Activated T-cell treated with anti-CD3 and anti-CD28 coated beads, Interleukin-2, amount 50 U/mL, for 24 hours (primary cell): ENCODE measurements around the gene CYSLTR2.

ENCODE experiments used
- DNase-seq: peaks from one replicate; pipeline ENCODE4 v3.0.0-alpha.2; 2020
- H3K27ac Mint-ChIP-seq: 2 replicates; pipeline ENCODE4 v1.8.0; 2020; ENCODE audit warnings: mild to moderate bottlenecking, mixed read lengths
- H3K27me3 Mint-ChIP-seq: 2 replicates; pipeline ENCODE4 v1.8.0; 2020; ENCODE audit warnings: mixed read lengths
- H3K36me3 Mint-ChIP-seq: 2 replicates; pipeline ENCODE4 v1.8.0; 2020; ENCODE audit warnings: low read depth, mixed read lengths
- H3K4me1 Mint-ChIP-seq: 2 replicates; pipeline ENCODE4 v1.8.0; 2020; ENCODE audit warnings: low read depth, mixed read lengths
- H3K4me3 Mint-ChIP-seq: 2 replicates; pipeline ENCODE4 v1.8.0; 2020; ENCODE audit warnings: mild to moderate bottlenecking, moderate library complexity, mixed read lengths
- H3K9me3 Mint-ChIP-seq: 2 replicates; pipeline ENCODE4 v1.8.0; 2020; ENCODE audit warnings: mixed read lengths

CYSLTR2 gene

GRCh38 chr13:48653472-48653939 is at the start of gene CYSLTR2:
Gene CYSLTR2 (plus strand): TSS chr13:48653929. CDS start chr13:48706818, 52,889 bp downstream.
- H3K4me1 Mint-ChIP-seq: peaks cover 46% of the 10 kb centered on the region
- no peaks in the 10 kb centered on the region for H3K9me3 Mint-ChIP-seq
- no peaks in the 10 kb centered on the region for H3K27me3 Mint-ChIP-seq
- no peak for DNase-seq
- H3K4me3 Mint-ChIP-seq: peak within 1 kb of the TSS; percentile 72
- peak within 1 kb of the TSS; percentile 84 for H3K27ac Mint-ChIP-seq
- no peaks in the 10 kb centered on the region for H3K36me3 Mint-ChIP-seq

GRCh38 chr13:48615049-48615448 is 38.7 kb upstream of the CYSLTR2 start:
- Mint-ChIP-seq H3K9me3 (peaks cover 17% of the 10 kb centered on the region), H3K4me3 (no peak overlapping the region), H3K27me3 (no peaks in the 10 kb centered on the region), H3K36me3 (peaks cover 6% of the 10 kb centered on the region), H3K4me1 (no peaks in the 10 kb centered on the region), H3K27ac (no peak overlapping the region)
- no peak for DNase-seq

GRCh38 chr13:48618937-48619336 is 34.8 kb upstream of the CYSLTR2 start:
- H3K4me1 Mint-ChIP-seq: no peaks in the 10 kb centered on the region
- H3K36me3 Mint-ChIP-seq: peaks cover 10% of the 10 kb centered on the region
- no peak for DNase-seq
- no peaks in the 10 kb centered on the region for H3K27me3 Mint-ChIP-seq
- H3K4me3 Mint-ChIP-seq: no peak overlapping the region
- H3K9me3 Mint-ChIP-seq: peaks cover 27% of the 10 kb centered on the region
- H3K27ac Mint-ChIP-seq: no peak overlapping the region

GRCh38 chr13:48621056-48621455 is 32.7 kb upstream of the CYSLTR2 start:
- no peak for DNase-seq
- no peak overlapping the region for H3K4me3 Mint-ChIP-seq
- H3K27me3 Mint-ChIP-seq: no peaks in the 10 kb centered on the region
- peaks cover 25% of the 10 kb centered on the region for H3K9me3 Mint-ChIP-seq
- H3K4me1 Mint-ChIP-seq: no peaks in the 10 kb centered on the region
- peaks cover 10% of the 10 kb centered on the region for H3K36me3 Mint-ChIP-seq
- H3K27ac Mint-ChIP-seq: no peak overlapping the region

GRCh38 chr13:48624016-48624415 is 29.7 kb upstream of the CYSLTR2 start:
- no peaks in the 10 kb centered on the region for H3K4me1 Mint-ChIP-seq
- H3K27me3 Mint-ChIP-seq: no peaks in the 10 kb centered on the region
- no peak overlapping the region for H3K4me3 Mint-ChIP-seq
- H3K36me3 Mint-ChIP-seq: peaks cover 7% of the 10 kb centered on the region
- peaks cover 13% of the 10 kb centered on the region for H3K9me3 Mint-ChIP-seq
- no peak for DNase-seq
- no peak overlapping the region for H3K27ac Mint-ChIP-seq

GRCh38 chr13:48624858-48625257 is 28.9 kb upstream of the CYSLTR2 start:
- H3K27me3 Mint-ChIP-seq: no peaks in the 10 kb centered on the region
- no peak overlapping the region for H3K4me3 Mint-ChIP-seq
- DNase-seq: no peak
- H3K27ac Mint-ChIP-seq: no peak overlapping the region
- peaks cover 6% of the 10 kb centered on the region for H3K36me3 Mint-ChIP-seq
- H3K4me1 Mint-ChIP-seq: no peaks in the 10 kb centered on the region
- H3K9me3 Mint-ChIP-seq: peaks cover 12% of the 10 kb centered on the region

- DNase-seq: no peak
- no peak overlapping the region for H3K27ac Mint-ChIP-seq
- H3K9me3 Mint-ChIP-seq: peaks cover 5% of the 10 kb centered on the region
- no peaks in the 10 kb centered on the region for H3K4me1 Mint-ChIP-seq
- no peak overlapping the region for H3K4me3 Mint-ChIP-seq
- no peaks in the 10 kb centered on the region for H3K27me3 Mint-ChIP-seq
- H3K36me3 Mint-ChIP-seq: no peaks in the 10 kb centered on the region
Measured at GRCh38 chr13:48625413-48626076, 28.2 kb upstream of the CYSLTR2 start.

- H3K36me3 Mint-ChIP-seq: no peaks in the 10 kb centered on the region
- H3K27me3 Mint-ChIP-seq: no peaks in the 10 kb centered on the region
- no peak for DNase-seq
- H3K4me1 Mint-ChIP-seq: no peaks in the 10 kb centered on the region
- no peak overlapping the region for H3K27ac Mint-ChIP-seq
- peaks cover 5% of the 10 kb centered on the region for H3K9me3 Mint-ChIP-seq
- H3K4me3 Mint-ChIP-seq: no peak overlapping the region
Measured at GRCh38 chr13:48626077-48626449, 27.7 kb upstream of the CYSLTR2 start.

- H3K4me3 Mint-ChIP-seq: no peak overlapping the region
- H3K27ac Mint-ChIP-seq: no peak overlapping the region
- no peak for DNase-seq
- H3K36me3 Mint-ChIP-seq: no peaks in the 10 kb centered on the region
- no peaks in the 10 kb centered on the region for H3K4me1 Mint-ChIP-seq
- no peaks in the 10 kb centered on the region for H3K27me3 Mint-ChIP-seq
- no peaks in the 10 kb centered on the region for H3K9me3 Mint-ChIP-seq
Measured at GRCh38 chr13:48626726-48627451, 26.8 kb upstream of the CYSLTR2 start.

GRCh38 chr13:48629277-48629676 is 24.5 kb upstream of the CYSLTR2 start:
- no peak for DNase-seq
- H3K36me3 Mint-ChIP-seq: no peaks in the 10 kb centered on the region
- H3K4me3 Mint-ChIP-seq: no peak overlapping the region
- H3K9me3 Mint-ChIP-seq: peaks cover 4% of the 10 kb centered on the region
- H3K27me3 Mint-ChIP-seq: no peaks in the 10 kb centered on the region
- peaks cover 6% of the 10 kb centered on the region for H3K4me1 Mint-ChIP-seq
- no peak overlapping the region for H3K27ac Mint-ChIP-seq

- Mint-ChIP-seq H3K9me3 (peaks cover 12% of the 10 kb centered on the region), H3K27ac (no peak overlapping the region), H3K36me3 (peaks cover 3% of the 10 kb centered on the region), H3K4me1 (peaks cover 7% of the 10 kb centered on the region), H3K27me3 (no peaks in the 10 kb centered on the region), H3K4me3 (no peak overlapping the region)
- no peak for DNase-seq
Measured at GRCh38 chr13:48630291-48630690, 23.4 kb upstream of the CYSLTR2 start.

- peaks cover 7% of the 10 kb centered on the region for H3K4me1 Mint-ChIP-seq
- no peaks in the 10 kb centered on the region for H3K27me3 Mint-ChIP-seq
- peaks cover 3% of the 10 kb centered on the region for H3K36me3 Mint-ChIP-seq
- DNase-seq: no peak
- no peak overlapping the region for H3K27ac Mint-ChIP-seq
- peaks cover 12% of the 10 kb centered on the region for H3K9me3 Mint-ChIP-seq
- no peak overlapping the region for H3K4me3 Mint-ChIP-seq
Measured at GRCh38 chr13:48630773-48631172, 23.0 kb upstream of the CYSLTR2 start.

GRCh38 chr13:48631441-48631840 is 22.3 kb upstream of the CYSLTR2 start:
- H3K4me3 Mint-ChIP-seq: no peak overlapping the region
- H3K9me3 Mint-ChIP-seq: peaks cover 17% of the 10 kb centered on the region
- H3K4me1 Mint-ChIP-seq: peaks cover 7% of the 10 kb centered on the region
- no peak for DNase-seq
- H3K27ac Mint-ChIP-seq: no peak overlapping the region
- no peaks in the 10 kb centered on the region for H3K27me3 Mint-ChIP-seq
- H3K36me3 Mint-ChIP-seq: peaks cover 3% of the 10 kb centered on the region

GRCh38 chr13:48633700-48634099 is 20.0 kb upstream of the CYSLTR2 start:
- no peak overlapping the region for H3K27ac Mint-ChIP-seq
- peaks cover 24% of the 10 kb centered on the region for H3K9me3 Mint-ChIP-seq
- DNase-seq: no peak
- H3K36me3 Mint-ChIP-seq: peaks cover 3% of the 10 kb centered on the region
- H3K27me3 Mint-ChIP-seq: peaks cover 4% of the 10 kb centered on the region
- H3K4me3 Mint-ChIP-seq: no peak overlapping the region
- peaks cover 7% of the 10 kb centered on the region for H3K4me1 Mint-ChIP-seq

GRCh38 chr13:48634636-48635035 is 19.1 kb upstream of the CYSLTR2 start:
- Mint-ChIP-seq H3K9me3 (peaks cover 24% of the 10 kb centered on the region), H3K4me1 (peaks cover 7% of the 10 kb centered on the region), H3K4me3 (no peak overlapping the region), H3K27ac (no peak overlapping the region), H3K36me3 (peaks cover 3% of the 10 kb centered on the region), H3K27me3 (peaks cover 4% of the 10 kb centered on the region)
- DNase-seq: no peak
